GM21825 (cell line): ENCODE measurements around the gene DHRS11.
"Not testable (repeated sequence)": the region's sequence is repeated elsewhere in the genome, so short reads cannot be mapped to it uniquely, and the experiment has no call there.

Experiments used
- ATAC-seq: cut with Tn5 transposase; IDR thresholded peaks from one replicate; pipeline ENCODE4 v1.9.1; 2021; ENCODE audit warnings: mild to moderate bottlenecking, moderate library complexity; ENCODE audit not compliant: unreplicated experiment

DHRS11 gene

DNA sequence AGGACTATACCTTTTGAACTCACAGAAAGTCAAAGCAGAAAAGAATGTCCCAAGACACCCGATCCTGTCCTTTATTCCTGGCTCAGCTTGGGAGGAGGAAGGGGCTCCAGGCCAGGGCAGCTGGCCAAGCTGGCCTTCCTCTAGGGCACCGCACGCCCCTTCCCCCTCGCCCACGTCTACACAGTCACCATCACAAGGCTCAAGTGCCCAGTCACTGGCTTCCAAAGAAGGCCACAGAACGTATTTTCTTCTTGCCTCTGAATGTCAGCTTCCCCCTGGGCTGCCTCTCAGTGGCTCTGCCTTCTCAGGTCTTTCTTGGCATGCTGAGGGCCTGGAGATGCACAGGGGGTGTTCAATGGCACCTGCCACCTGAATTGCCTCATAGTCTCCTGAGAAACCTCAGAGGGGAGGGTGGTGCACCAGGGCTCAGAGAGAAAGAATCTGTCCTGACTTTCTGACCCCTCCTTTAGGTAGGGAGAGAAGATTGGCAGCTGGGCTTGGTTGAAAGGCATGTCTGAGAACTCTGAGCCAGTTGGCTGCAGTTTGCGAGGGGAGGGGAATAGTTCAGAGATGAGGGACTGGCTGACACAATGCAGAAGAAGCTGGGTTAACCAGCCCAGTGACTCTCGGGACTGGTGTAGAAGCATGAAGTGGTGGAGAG is 2.1 kb downstream of the DHRS11 start:
- no peak for ATAC-seq

DNA sequence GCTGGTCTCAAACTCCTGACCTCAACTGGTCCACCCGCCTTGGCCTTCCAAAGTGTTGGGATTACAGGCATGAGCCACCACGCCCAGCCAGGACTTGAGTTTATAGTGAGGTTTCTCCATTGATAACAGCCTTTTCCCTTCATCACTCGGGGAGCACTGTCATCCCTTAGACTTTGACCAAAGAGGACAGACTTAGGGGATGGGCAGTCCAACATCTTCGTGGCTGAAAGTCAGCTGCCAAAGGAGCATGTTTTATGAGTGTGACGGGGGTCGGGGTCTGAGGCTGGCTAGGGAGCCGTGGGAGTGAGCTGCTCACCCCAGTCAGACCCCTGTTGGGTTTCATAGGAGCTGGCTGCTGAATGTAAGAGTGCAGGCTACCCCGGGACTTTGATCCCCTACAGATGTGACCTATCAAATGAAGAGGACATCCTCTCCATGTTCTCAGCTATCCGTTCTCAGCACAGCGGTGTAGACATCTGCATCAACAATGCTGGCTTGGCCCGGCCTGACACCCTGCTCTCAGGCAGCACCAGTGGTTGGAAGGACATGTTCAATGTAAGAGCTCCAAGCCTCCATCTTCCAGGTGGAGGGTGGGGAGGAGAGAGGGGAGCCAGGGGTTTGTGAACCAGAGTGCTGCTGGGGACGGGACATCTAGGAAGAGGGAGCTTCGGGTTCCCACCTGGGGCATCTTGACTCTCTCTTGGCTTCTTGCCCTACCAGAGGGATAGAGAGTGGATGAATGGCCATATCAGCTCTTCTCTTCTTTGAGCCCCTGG is 3.1 kb downstream of the DHRS11 start:
- no peak for ATAC-seq

DNA sequence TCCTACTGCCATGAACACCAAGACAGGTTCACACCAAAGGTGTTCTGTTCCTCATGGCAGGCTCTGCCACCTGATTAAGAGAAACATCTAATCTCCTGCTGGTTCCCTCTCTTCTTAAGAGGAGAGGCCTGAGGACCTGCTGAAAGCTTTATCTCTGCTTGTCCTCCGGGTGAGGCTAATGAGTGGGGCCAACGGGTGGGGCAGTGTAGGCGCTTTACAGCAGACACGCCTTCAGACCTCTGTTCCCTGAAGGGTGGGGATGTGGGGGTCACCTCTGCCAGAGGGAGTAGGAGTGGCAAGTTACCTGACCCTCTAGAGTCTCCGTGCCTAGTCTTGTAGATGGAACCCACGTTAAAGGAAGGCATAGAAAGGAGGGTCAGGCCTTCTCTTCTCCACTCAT is 5.5 kb downstream of the DHRS11 start:
- ATAC-seq, result no peak

DNA sequence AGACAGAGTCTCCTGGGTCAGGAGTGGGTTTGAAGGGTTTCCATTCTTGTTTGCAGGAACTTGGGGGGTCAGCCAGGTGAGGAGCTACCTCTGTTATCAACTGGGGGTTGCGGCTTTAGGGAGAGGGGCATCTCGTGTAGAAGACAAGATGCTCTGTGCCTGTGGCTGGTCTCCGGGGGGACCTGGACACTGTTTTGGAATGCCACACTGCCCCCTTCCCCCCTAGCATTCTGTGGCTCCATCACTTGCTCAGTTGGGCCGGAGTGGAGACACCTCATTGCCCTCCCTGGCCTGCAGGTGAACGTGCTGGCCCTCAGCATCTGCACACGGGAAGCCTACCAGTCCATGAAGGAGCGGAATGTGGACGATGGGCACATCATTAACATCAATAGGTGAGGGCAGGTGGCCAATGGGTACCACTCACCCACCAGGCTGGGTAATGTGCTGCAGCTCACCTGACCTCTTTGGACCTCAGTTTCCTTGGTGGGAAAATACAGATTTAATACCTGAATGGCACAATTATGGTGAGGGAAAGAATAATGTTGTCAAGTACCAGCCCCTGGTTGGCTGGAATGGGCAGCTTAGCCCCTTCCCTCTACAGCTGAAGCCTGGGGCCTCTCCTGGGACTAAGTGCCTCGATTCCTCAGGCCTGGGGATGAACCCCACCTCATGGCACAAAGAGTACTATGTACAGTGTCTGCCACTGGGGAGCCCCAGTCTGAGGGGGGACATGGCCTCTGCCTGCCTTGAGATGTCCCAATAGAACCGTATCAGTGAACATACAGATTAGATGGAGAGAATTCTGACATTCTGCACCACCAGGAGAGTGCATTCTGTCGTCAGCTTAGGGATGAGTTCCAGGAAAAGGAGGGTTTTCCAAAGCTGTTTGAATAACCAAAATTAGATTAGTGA is 6.4 kb downstream of the DHRS11 start:
- no peak for ATAC-seq

DNA sequence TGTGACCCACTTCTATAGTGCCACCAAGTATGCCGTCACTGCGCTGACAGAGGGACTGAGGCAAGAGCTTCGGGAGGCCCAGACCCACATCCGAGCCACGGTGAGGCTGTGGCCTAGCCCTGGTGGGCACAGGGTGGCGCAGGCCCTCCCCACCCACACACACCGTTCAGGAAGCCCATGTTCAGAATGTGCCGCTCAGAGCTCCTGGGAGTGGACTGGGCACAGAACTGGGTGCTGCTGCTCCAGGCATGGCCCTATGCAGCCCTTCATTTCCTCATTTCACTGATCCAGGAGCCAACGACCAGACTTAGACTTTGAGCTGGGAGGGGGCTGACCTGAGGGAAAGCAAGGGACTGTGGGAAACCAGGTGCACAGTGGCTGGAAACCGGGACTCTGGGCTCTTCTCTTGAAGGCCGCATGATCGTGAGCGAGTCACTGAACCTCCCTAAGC is 7.3 kb downstream of the DHRS11 start:
- no peak for ATAC-seq

DNA sequence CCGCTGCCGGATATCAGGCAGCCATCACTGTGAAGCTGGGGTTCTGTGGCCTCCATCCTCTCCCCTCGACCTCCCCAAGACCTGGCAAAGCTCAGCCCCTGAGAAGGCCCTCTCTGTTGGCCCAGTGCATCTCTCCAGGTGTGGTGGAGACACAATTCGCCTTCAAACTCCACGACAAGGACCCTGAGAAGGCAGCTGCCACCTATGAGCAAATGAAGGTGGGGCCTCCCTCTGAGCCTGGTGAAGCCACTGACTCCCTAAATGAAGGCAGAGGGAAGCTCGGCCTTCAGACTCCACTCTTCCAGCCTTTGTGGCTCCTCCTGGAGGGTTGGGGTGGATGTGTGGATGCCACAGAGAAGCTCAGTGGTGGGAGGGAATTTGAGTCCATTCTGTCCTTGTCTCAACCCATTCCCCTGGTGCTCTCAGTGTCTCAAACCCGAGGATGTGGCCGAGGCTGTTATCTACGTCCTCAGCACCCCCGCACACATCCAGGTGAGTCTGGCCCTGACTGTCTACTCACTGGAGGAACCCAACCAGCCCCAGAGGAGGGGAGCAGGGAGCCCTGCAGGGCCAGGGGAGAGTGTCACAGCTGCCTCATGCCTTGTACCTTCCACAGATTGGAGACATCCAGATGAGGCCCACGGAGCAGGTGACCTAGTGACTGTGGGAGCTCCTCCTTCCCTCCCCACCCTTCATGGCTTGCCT is 8.0 kb downstream of the DHRS11 start:
- ATAC-seq, result no peak

DNA sequence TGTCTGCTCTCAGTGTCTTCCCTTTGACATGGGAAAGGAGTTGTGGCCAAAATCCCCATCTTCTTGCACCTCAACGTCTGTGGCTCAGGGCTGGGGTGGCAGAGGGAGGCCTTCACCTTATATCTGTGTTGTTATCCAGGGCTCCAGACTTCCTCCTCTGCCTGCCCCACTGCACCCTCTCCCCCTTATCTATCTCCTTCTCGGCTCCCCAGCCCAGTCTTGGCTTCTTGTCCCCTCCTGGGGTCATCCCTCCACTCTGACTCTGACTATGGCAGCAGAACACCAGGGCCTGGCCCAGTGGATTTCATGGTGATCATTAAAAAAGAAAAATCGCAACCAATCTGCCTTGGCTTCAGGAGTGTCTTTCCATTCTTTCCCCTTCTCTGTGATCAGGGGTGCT is 8.8 kb downstream of the DHRS11 start:
- no peak for ATAC-seq

DNA sequence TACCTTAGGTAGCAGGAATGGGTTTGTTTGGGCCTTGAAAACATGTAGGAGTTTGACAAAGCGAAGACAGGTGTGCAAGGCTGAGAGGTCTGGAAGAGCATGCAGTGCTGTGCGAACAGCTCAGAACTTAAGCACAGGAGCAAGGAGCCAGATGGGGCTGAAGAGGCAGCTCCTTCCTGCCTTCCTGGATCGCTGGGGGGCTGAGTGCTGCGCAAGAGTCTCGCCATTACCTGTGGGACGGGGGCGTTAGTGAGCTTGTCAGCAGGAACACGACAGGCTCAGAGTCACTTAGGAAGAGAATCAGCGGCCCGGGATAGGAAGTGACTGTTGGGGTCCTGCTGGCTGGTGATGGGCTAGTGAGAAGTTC is 9.2 kb downstream of the DHRS11 start:
- ATAC-seq, result peak; percentile 17

DNA sequence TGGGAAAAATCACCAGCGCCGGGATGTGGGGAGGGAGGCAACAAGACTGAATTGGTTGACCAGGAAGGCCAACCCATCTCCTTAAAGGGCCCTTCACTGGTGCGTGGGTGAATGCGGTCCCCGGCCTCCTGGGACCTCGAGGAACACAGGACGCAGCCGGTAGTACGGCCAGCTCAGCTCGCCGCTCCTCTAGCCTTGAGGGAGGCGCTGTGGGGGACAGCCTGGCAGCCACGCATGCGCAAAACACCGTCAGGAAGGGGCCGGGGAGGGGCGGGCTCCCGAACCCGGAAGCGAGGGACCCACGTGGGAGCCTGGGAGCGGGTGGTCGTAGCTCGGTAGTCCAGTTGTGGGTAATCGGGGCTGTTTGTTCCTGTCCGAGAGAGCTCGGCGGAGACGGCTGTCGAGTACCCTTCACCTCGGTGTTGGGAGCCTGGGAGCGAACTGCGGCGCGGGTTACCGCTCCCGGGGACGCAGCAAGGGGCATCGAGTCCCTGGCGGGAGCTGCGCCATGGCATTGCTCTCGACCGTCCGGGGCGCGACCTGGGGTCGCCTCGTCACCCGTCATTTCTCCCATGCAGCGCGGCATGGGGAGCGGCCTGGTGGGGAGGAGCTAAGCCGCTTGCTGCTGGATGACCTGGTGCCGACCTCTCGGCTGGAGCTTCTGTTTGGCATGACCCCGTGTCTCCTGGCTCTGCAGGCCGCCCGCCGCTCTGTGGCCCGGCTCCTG is 9.8 kb downstream of the DHRS11 start, which contains the start of gene MRM1:
Gene MRM1, plus strand, starts transcription at position 281 of the 727 bp plus-strand sequence. Its CDS starts 228 bp downstream, at position 509.
- peak; percentile 60 for ATAC-seq

DNA sequence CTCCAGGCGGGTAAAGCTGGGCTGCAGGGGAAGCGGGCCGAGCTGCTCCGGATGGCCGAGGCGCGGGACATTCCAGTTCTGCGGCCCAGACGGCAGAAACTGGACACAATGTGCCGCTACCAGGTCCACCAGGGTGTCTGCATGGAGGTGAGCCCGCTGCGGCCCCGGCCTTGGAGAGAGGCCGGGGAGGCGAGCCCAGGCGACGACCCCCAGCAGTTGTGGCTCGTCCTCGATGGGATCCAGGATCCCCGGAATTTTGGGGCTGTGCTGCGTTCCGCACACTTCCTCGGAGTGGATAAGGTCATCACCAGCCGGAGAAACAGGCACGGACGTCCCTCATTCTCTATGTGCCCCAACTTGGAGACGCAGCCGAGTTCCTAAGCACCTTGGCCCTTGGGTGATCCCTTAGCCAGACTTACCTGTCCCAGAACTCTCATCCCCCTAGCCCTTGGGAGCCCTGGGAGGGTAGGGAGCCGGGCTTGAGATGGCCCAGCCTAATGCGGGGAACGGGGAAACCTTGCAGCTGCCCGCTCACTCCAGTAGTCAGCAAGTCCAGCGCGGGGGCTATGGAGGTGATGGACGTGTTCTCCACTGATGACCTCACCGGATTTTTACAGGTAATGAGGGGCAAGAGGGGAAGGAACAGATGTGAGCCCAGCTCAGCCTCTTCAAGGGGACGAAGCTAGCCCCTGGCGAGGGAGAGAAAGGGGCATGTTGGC is 10.5 kb downstream of the DHRS11 start:
- no peak for ATAC-seq

DNA sequence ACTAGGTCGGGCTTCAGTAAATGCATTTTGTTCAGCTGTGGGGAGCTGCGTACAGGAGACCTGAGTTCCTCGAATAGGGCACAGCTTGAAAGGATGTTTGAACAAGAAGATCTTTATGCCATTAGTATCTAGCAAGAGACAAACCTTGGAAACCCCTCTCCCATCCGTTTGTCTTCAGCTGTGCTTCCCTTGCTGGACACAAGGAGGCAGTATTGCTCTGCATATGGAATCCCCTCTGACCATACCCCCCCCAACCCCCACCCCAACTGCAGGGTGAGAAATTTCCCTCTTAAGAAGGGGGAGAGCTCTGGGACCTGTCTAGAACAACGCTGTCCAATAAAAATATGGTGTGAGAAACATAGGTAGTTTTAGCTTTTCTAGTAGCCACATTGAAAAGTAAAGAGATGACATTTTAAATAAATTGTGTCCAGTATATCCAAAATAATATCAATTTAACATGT is 11.3 kb downstream of the DHRS11 start:
- ATAC-seq, result no peak

DNA sequence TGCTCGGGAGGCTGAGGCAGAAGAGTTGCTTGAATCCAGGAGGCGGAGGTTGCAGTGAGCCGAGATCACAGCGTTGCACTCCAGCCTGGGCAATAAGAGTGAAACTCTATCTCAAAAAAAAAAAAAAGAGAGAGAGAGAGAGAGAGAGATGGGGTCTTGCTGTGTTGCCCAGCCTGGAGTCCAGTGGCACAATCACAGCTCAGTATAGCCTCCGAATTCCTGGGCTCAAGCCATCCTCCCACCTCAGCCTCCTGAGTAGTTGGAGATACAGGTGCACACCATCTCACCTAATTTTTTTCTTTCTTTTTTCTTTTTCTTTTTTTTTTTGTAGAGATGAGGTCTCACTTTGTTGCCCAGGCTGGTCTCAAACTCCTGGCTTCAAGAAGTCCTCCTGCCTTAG is 13.3 kb downstream of the DHRS11 start:
- ATAC-seq, result not testable (repeated sequence)

DNA sequence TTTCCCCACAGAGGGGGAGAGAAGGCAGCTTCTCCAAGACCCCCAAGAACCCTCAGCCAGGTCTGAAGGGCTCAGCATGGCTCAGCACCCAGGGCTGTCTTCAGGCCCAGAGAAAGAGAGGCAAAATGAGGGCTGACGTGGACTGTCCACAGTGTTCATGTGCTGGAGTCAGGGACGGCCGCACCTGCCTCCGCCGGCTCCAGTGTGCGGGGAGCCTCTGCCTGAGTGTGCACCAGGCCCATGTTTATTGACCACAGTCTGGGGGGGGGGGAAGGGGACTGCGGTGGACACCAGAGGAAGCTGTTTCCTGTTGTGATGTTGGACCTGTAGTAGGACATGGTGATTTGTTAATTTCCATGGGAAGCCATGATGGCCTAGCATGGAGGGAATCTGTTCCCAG is 16.6 kb downstream of the DHRS11 start:
- ATAC-seq, result no peak

DNA sequence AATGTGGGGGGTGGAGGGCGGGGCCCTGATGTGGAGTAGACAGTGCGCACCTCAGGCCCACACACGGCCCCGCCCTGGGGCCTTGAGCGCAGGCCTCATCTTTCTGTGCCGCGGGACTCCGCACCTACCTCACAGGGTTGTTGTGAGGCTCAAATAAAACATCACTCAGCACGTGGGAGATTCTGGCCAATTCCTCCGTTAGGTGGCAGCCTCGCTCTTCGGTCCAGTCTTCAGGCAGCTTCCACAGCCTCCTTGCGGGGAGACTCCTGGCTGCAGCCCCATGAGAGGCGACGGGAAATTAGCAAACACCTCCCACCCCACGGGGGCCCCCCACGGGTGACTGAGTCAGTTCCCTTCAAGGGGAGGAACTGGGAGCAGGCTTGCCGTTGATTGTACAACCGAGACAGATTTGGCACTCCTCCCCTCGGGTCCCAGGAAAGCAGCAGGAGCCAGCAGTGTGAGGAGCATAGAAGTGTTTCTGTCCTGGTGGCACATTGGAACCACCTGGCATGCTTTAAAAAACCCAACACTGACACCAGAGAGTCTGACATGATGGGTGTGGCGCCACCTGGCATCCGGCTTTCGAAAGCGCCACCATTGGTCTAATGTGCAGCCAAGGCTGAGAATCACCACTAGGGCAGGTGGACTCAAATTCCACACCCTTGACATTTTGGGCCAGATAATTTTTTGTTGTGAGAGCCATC is 17.3 kb downstream of the DHRS11 start:
- ATAC-seq, result no peak

DNA sequence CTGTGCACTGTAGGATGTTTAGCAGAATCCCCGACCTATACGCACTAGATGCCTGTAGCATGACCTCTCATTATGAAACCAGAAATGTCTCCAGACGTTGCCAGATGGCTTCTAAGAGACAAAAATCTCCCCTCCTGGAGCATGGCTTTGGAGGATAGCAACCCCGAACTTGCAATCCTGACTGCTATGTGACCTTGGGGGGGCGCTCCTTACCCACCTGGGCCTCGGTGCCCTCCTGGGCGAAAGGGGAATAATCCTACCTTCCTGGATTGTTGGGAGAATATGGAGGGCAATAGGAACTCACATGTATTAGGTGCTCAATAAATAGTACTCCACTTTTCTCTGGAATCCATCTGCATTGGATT is 17.8 kb downstream of the DHRS11 start:
- ATAC-seq, result no peak

DNA sequence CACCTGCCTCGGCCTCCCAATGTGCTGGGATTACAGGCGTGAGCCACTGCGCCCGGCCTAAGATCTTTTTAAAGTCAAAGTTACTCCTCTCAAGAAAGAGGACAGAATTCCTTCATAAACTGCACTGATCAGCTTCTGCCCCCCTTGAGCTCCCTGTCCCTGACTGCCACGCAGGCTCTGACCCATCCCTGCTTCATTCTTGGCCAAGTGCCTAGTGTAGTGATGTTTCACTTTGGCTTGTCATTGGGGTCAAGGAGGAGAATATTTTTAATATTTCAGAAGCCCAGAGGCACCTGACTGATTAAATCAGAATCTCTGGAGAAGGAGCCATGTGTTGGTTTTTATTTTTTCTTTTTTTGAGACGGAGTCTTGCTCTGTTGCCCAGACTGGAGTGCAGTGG is 18.8 kb downstream of the DHRS11 start:
- ATAC-seq, result no peak

DNA sequence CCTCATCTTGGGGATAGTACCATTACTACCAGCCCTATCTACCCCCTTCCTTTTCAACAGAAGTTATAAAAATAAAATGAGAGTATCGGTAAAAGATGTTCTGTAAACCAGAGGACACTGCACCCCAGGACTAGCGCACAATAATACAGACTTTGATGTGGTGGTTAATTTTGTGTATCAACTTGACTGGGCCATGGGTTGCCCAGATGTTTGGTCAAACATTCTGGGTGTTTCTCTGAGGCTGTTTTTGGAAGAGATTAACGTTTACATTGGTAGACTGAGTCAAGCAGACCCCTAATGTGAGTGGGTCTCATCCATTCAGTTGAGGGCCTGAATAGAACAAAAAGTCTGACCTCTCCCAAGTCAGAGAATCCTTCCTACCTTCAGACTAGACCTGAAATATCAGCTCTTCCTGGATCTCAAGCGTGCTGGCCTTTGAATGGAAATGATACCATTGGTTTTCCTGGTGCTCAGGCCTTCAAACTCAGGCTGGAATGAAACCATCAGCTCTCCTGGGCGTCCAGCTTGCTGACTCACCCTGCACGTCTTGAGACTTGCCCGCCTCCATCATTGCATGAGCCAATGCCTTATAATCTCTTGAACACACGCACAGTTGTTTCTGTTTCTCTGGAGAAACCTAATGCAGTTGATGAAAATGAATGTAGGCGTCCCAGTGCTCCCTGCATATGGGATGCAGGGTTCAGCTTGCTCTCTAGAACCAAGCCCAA is 19.8 kb downstream of the DHRS11 start:
- ATAC-seq, result no peak

DNA sequence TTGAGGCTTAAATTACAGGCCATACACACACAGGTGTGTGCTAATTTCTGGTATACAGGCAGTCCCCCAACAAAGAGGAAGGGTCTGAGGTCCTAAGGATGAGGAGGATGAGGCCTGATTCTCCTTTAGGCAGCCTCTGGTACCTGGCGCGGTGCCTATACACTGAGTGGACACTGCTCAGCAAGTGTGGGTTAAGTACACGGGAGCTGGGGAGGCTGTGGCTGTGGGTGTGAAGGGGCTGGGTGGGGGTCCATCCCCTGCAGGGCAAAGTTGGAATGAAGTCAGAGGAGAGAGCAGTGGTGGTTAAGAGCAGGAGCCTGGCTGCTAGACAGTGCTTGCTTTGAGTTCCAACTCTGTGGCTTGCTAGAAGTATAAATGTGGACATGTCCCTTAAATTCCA is 20.6 kb downstream of the DHRS11 start:
- no peak for ATAC-seq
